ENCODE results near the gene PUSL1.

PUSL1 gene

GRCh38 chr1:1349256-1350012 is 41.0 kb downstream of the PUSL1 start, which contains the start of gene DVL1:
DVL1 (minus strand) TSS chr1:1349418; CDS start chr1:1349065, 353 bp downstream.
- DNase-seq: peak in 41 of 58 donors; percentile 19 to 77 (median 57)

GRCh38 chr1:1351511-1352427 is 43.4 kb downstream of the PUSL1 start:
- DNase-seq: no peak

- DNase-seq: no peak
These were observed 44.5 kb downstream of the PUSL1 start for GRCh38 chr1:1352786-1353388.

GRCh38 chr1:1353389-1354151 is 45.2 kb downstream of the PUSL1 start:
- DNase-seq: no peak

- no peak for DNase-seq
These were observed 46.2 kb downstream of the PUSL1 start for GRCh38 chr1:1354271-1355247.

GRCh38 chr1:1355416-1355815 is 47.0 kb downstream of the PUSL1 start:
- peak in 3 of 58 donors; percentile 28 to 33 (median 28) for DNase-seq

GRCh38 chr1:1356166-1356795 is 47.9 kb downstream of the PUSL1 start:
- no peak for DNase-seq

- DNase-seq: no peak
These were observed 48.5 kb downstream of the PUSL1 start for GRCh38 chr1:1356796-1357401.

GRCh38 chr1:1357871-1358432 is 49.6 kb downstream of the PUSL1 start:
- no peak for DNase-seq

- DNase-seq: peak in 9 of 58 donors; percentile 19 to 54 (median 33)
These were observed 50.3 kb downstream of the PUSL1 start, which contains the start of gene MXRA8 for GRCh38 chr1:1358433-1359271. MXRA8 (minus strand) TSS chr1:1358555; CDS start chr1:1358504, 51 bp downstream.

- DNase-seq: no peak
These were observed 50.9 kb downstream of the PUSL1 start for GRCh38 chr1:1359308-1359663.

- no peak for DNase-seq
These were observed 51.5 kb downstream of the PUSL1 start for GRCh38 chr1:1359664-1360468.

GRCh38 chr1:1360506-1361169 is 52.2 kb downstream of the PUSL1 start:
- DNase-seq: peak in 3 of 58 donors; percentile 30 to 66 (median 51)

Measured in anterior cingulate cortex (tissue), 58 donors.